ENCODE results near the gene ELK3.
"Not testable (repeated sequence)": the region's sequence is repeated elsewhere in the genome, so short reads cannot be mapped to it uniquely, and the experiment has no call there.

- TF ChIP-seq, protein P1, sequence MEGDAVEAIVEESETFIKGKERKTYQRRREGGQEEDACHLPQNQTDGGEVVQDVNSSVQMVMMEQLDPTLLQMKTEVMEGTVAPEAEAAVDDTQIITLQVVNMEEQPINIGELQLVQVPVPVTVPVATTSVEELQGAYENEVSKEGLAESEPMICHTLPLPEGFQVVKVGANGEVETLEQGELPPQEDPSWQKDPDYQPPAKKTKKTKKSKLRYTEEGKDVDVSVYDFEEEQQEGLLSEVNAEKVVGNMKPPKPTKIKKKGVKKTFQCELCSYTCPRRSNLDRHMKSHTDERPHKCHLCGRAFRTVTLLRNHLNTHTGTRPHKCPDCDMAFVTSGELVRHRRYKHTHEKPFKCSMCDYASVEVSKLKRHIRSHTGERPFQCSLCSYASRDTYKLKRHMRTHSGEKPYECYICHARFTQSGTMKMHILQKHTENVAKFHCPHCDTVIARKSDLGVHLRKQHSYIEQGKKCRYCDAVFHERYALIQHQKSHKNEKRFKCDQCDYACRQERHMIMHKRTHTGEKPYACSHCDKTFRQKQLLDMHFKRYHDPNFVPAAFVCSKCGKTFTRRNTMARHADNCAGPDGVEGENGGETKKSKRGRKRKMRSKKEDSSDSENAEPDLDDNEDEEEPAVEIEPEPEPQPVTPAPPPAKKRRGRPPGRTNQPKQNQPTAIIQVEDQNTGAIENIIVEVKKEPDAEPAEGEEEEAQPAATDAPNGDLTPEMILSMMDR (conservative IDR thresholded peaks at IDR 0.05; ENCODE audit: low read depth in 2 of 2), result not testable (repeated sequence)
- not testable (repeated sequence) for TF ChIP-seq ZNF114 (CRISPR knock-in tag; IDR thresholded peaks at IDR 0.05); STAT1 (IDR thresholded peaks at IDR 0.05; ENCODE audit: unreplicated experiment); EZH2 (IDR thresholded peaks at IDR 0.05; ENCODE audit: low read depth, unreplicated experiment)
Measured at GRCh38 chr12:96315741-96316481, 121.7 kb downstream of the ELK3 start.

Measured in GM23338 (cell line).